Lung (tissue), 12 donors: ENCODE results near the gene KLHDC4. TPM values are rescaled to one million over a fixed set of nuclear protein-coding genes. Genes with fewer than 3 reads are reported as not detected.

ENCODE experiments used
- ATAC-seq: fragments of 200-7000 bp; cut with Tn5 transposase; one replicate; pipeline ENCODE4 v1.9.1; 2020; ENCODE audit warnings: moderate number of reproducible peaks; ENCODE audit not compliant: insufficient read depth, low FRiP score
- DNase-seq, 3 donors: peaks; one replicate each; pipeline ENCODE4 v3.0.0-alpha.2; 2013 to 2017
- H3K27ac ChIP-seq, 2 donors: one replicate each; pipeline ENCODE4 v1.5.1; 2013; ENCODE audit warnings: mild to moderate bottlenecking in 2 of 2, moderate library complexity in 2 of 2, control low read depth in 1 of 2, inconsistent platforms in 1 of 2, low read depth in 1 of 2, low read length in 1 of 2
- H3K27me3 ChIP-seq, 3 donors: one replicate each; pipeline ENCODE4 v1.5.1; 2013; ENCODE audit warnings: low read length in 2 of 3; ENCODE audit not compliant: control insufficient read depth in 3 of 3, insufficient read depth in 3 of 3
- H3K36me3 ChIP-seq, 4 donors: one replicate each; pipeline ENCODE4 v1.5.1; 2013; ENCODE audit warnings: low read length in 4 of 4, mild to moderate bottlenecking in 1 of 4, moderate library complexity in 1 of 4; ENCODE audit not compliant: control insufficient read depth in 4 of 4, insufficient read depth in 4 of 4
- H3K4me1 ChIP-seq, 5 donors: one replicate each; pipeline ENCODE4 v1.5.1; 2013; ENCODE audit warnings: low read length in 5 of 5, mild to moderate bottlenecking in 2 of 5, moderate library complexity in 1 of 5; ENCODE audit not compliant: control insufficient read depth in 5 of 5, insufficient read depth in 5 of 5
- H3K4me3 ChIP-seq: one replicate; pipeline ENCODE4 v1.5.1; 2013; ENCODE audit warnings: mild to moderate bottlenecking, control low read depth, moderate library complexity
- H3K9ac ChIP-seq, 2 donors: one replicate each; pipeline ENCODE4 v1.5.1; 2013; ENCODE audit warnings: low read length in 2 of 2, control low read depth in 1 of 2; ENCODE audit not compliant: insufficient read depth in 1 of 2
- H3K9me3 ChIP-seq, 4 donors: one replicate each; pipeline ENCODE4 v1.5.1; 2013; ENCODE audit warnings: low read length in 3 of 4, mild to moderate bottlenecking in 1 of 4, moderate library complexity in 1 of 4; ENCODE audit not compliant: control insufficient read depth in 4 of 4, insufficient read depth in 3 of 4
- CTCF ChIP-seq: IDR thresholded peaks from 2 replicates; pipeline ENCODE4 v1.5.1; 2012; ENCODE audit warnings: mild to moderate bottlenecking; ENCODE audit errors: control extremely low read depth, extremely low read depth
- WGBS, 2 donors: extraction: QIAGEN DNeasy Blood & Tissue Kit; methylation state at CpG; one replicate each; pipeline ENCODE4 v1.1.7; 2013; 5-methylcytosine and 5-hydroxymethylcytosine counted together
- polyA plus RNA-seq, 2 donors: library from polyadenylated mRNA; stranded (reverse); fragments of 200-250 nt; gene quantifications; one replicate each; pipeline ENCODE4 v1.2.1, GENCODE V29; 2013
- total RNA-seq, 2 donors: library from RNA; depleted of rRNA in 1 of 2; stranded (reverse); fragments of >200 nt in 1 of 2; gene quantifications; one replicate each; pipeline ENCODE4 v1.2.1, GENCODE V29; 2014 to 2021
- donor health status: control.
- donor health status: control.
- donor health status: Bipolar disorder and iron deficiency.
- donor health status: healthy.
- donor health status: DM: yes; HTN: yes; CAD: no.

Gene KLHDC4
- total and polyA plus RNA-seq, 4 donors: 23.3 to 48.4 (median 38.4) TPM

- DNase-seq (no peak), ATAC-seq (no peak)
- Histone ChIP-seq H3K27ac (no peak overlapping the region), H3K4me1 (no peaks in the 10 kb centered on the region), H3K27me3 (no peaks in the 10 kb centered on the region), H3K9me3 (peaks cover 0 to 3% (median 0%) of the 10 kb centered on the region in 4 donors), H3K9ac (no peak overlapping the region), H3K4me3 (no peak overlapping the region), H3K36me3 (peaks cover 4 to 50% (median 7%) of the 10 kb centered on the region in 4 donors)
- WGBS, 2 donors: 71 to 86% methylated on average over 19 of the region's 19 CpGs
- TF ChIP-seq CTCF: no peak
These were observed 52.1 kb downstream of the KLHDC4 start for GRCh38 chr16:87713451-87714229.

- Histone ChIP-seq H3K4me3 (no peak overlapping the region), H3K9me3 (peaks cover 0 to 3% (median 0%) of the 10 kb centered on the region in 4 donors), H3K4me1 (no peaks in the 10 kb centered on the region), H3K27me3 (no peaks in the 10 kb centered on the region), H3K9ac (no peak overlapping the region), H3K36me3 (peaks cover 5 to 57% (median 8%) of the 10 kb centered on the region in 4 donors), H3K27ac (no peak overlapping the region)
- no peak for DNase-seq
- 93% methylated on average over 14 of the region's 14 CpGs for WGBS, 2 donors
- no peak for ATAC-seq
- no peak for TF ChIP-seq CTCF
These were observed 53.5 kb downstream of the KLHDC4 start for GRCh38 chr16:87712184-87712762.

DNA sequence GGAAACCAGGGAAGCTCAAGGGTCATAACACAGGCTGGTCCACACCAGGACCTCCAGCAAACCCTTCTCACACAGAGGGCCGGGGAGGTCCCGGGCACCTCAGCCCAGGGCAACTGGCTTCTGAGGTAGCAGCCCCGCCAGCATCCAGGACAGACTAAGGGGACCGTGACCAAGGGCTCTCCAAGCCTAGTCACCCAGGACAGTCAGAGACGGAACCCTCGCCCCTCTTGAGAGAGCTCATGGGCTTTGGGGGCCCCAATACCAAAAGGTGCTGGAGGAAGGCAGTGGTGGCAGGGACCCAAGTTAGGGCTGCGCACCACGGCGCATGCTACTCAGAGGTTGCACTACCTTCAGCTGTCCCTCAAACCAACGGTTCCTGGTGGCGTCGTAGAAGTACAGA lies 54.9 kb downstream of the KLHDC4 start:
- Histone ChIP-seq H3K4me3 (no peak overlapping the region), H3K9ac (no peak overlapping the region), H3K9me3 (peaks cover 0 to 3% (median 0%) of the 10 kb centered on the region in 4 donors), H3K36me3 (peaks cover 2 to 56% (median 11%) of the 10 kb centered on the region in 4 donors), H3K27me3 (no peaks in the 10 kb centered on the region), H3K27ac (no peak overlapping the region), H3K4me1 (peaks cover 0 to 6% (median 0%) of the 10 kb centered on the region in 5 donors)
- WGBS, 2 donors: 92 to 95% methylated on average over 12 of the region's 12 CpGs
- TF ChIP-seq CTCF: no peak
- no peak for DNase-seq
- ATAC-seq: no peak
